Activated naive CD4-positive, alpha-beta T cell treated with anti-CD3 and anti-CD28 coated beads, Interleukin-2, amount 10 ng/mL, durations not matched to agents 7 days and 5 days (primary cell): ENCODE data around the gene MCF2L2.

Experiments used
- CTCF ChIA-PET: fragments of 350-600 bp; sonication (Branson Sonifier 250); formaldehyde crosslinking; loops from one replicate; lab custom pipeline; 2021; ENCODE audit warnings: antibody characterized with exemption; lab: Charles Lee
- DNase-seq: peaks from one replicate; pipeline ENCODE4 v3.0.0-alpha.2; 2020
- H3K27ac Mint-ChIP-seq: one replicate; pipeline ENCODE4 v1.8.0; 2021; ENCODE audit warnings: mild to moderate bottlenecking, moderate library complexity, mixed read lengths
- H3K27me3 Mint-ChIP-seq: one replicate; pipeline ENCODE4 v1.8.0; 2021; ENCODE audit warnings: mild to moderate bottlenecking, mixed read lengths
- H3K36me3 Mint-ChIP-seq: one replicate; pipeline ENCODE4 v1.8.0; 2021; ENCODE audit warnings: mixed read lengths
- H3K4me1 Mint-ChIP-seq: one replicate; pipeline ENCODE4 v1.8.0; 2021; ENCODE audit warnings: mixed read lengths
- H3K4me3 Mint-ChIP-seq: one replicate; pipeline ENCODE4 v1.8.0; 2021; ENCODE audit warnings: mild to moderate bottlenecking, moderate library complexity, mixed read lengths
- H3K9me3 Mint-ChIP-seq: one replicate; pipeline ENCODE4 v1.8.0; 2021; ENCODE audit warnings: mixed read lengths

Gene MCF2L2

DNA sequence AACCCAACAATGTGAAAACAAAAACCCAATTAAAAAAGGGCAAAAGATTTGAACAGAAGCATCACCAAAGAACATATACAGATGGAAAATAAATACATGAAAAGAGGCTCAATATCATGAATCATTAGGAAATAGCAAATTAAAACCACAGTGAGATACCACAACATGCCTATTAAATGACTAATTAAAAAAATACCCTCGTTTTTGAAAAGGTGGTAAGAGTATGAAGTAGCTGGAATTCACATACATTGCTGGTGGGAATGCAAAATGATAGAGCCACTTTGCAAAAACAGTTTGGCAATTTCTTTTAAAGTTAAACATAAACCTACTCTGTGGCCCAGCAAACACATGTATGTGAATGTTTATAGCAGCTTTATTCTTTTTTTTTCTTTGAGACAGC, 99.6 kb downstream of the MCF2L2 start:
- no peak overlapping the region for H3K27ac Mint-ChIP-seq
- H3K27me3 Mint-ChIP-seq = no peaks in the 10 kb centered on the region

DNA sequence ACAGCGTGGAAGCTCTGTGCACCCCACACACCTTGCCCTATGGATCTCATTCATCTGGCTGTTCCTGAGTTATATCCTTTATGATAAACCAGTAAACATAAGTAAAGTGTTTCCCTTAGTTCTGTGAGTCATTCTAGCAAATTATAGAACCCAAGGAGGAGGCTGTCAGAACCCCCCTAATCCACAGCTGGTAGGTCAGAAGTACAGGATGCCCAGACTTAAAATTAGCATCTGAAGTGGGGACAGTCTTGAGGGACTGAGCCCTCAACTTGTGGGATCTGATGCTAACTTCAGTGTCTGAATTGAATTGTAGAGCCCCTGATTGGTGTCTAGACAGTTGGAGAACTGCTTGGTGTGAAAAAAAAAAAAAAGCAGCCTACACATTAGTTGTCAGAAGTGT, 100.3 kb downstream of the MCF2L2 start:
- Mint-ChIP-seq H3K27ac (no peak overlapping the region), H3K27me3 (no peaks in the 10 kb centered on the region), H3K4me3 (no peak overlapping the region), H3K9me3 (no peaks in the 10 kb centered on the region), H3K4me1 (peaks cover 18% of the 10 kb centered on the region), H3K36me3 (no peaks in the 10 kb centered on the region)
- CTCF ChIA-PET = no interaction called here
- DNase-seq = no peak

More for the DNA sequence above, 99.6 kb downstream of the MCF2L2 start:
- DNase-seq = no peak
- Mint-ChIP-seq H3K4me1 (peaks cover 18% of the 10 kb centered on the region), H3K9me3 (no peaks in the 10 kb centered on the region), H3K4me3 (no peak overlapping the region), H3K36me3 (no peaks in the 10 kb centered on the region)
- CTCF ChIA-PET = no interaction called here

DNA sequence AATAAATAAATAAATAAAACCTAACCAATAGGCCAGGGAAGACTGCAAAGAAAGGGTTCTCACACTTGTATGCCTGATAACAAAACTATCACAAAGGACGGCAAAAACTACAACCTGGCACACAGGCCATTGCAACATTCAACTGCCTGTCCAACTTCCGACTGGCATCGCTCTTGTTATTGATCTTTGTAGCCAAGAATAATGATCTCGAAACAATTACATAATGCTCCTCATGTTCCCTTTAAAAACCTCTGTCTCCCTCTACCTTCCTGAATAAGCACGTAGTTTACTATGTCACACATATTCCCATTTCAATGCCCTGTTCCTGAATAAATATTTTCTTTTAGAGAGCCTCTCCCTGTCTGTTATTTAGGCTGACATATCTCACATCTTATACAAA, 101.1 kb downstream of the MCF2L2 start:
- no peaks in the 10 kb centered on the region for H3K36me3 Mint-ChIP-seq
- CTCF ChIA-PET = no interaction called here
- no peak overlapping the region for H3K4me3 Mint-ChIP-seq
- H3K27me3 Mint-ChIP-seq = no peaks in the 10 kb centered on the region
- H3K27ac Mint-ChIP-seq = no peak overlapping the region
- H3K9me3 Mint-ChIP-seq = no peaks in the 10 kb centered on the region
- H3K4me1 Mint-ChIP-seq = peaks cover 18% of the 10 kb centered on the region
- no peak for DNase-seq

DNA sequence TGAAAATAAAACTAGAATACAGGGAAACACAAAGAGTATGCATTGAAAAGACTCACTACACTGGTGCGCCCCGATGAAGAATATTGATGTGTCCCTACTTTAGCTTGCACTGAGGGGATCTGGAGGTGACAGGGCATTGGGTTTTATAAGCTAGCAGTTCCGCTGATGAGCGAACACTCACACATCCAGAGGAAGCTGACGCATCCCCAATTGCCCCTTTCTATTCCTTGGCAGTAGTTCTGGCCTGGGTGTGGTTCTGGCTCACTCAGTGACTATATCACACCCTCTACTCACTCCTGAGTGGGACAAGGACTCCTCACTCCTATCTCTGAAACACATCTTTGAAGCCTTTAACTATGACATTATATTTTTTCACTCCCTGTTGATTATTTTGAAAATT, 104.3 kb downstream of the MCF2L2 start:
- peaks cover 22% of the 10 kb centered on the region for H3K4me1 Mint-ChIP-seq
- H3K27ac Mint-ChIP-seq = no peak overlapping the region
- CTCF ChIA-PET = interaction anchor here (1.0 kb wide), 1 partner anchor 10 kb away, joined by 6 read pairs; no protein-coding TSS in a partner anchor
- H3K9me3 Mint-ChIP-seq = no peaks in the 10 kb centered on the region
- H3K4me3 Mint-ChIP-seq = no peak overlapping the region
- no peaks in the 10 kb centered on the region for H3K36me3 Mint-ChIP-seq
- no peaks in the 10 kb centered on the region for H3K27me3 Mint-ChIP-seq
- no peak for DNase-seq

DNA sequence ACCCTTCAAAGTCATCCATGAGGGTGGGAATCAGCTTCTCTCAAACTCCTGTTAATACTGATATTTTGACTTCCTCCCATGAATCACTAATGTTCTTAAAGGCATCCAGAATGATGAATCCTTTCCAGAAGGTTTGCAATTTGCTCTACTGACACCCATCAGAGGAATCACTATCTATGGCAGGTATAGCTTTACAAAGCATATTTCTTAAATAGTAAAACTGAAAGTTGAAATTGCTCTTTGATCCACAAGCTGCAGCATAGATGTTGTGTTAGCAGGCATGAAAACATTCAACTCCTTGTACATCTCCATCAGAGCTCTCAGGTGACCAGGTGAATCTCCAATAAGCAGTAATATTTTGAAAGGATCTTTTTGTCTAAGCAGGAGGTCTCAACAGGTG, 109.0 kb downstream of the MCF2L2 start:
- Mint-ChIP-seq H3K4me3 (peak overlapping the region; percentile 18), H3K9me3 (no peaks in the 10 kb centered on the region), H3K36me3 (no peaks in the 10 kb centered on the region), H3K27me3 (no peaks in the 10 kb centered on the region), H3K4me1 (peaks cover 30% of the 10 kb centered on the region), H3K27ac (peak overlapping the region; percentile 83)
- CTCF ChIA-PET = interaction anchor here (1.6 kb wide), 1 partner anchor 63 kb away, joined by 3 read pairs; no protein-coding TSS in a partner anchor
- no peak for DNase-seq

DNA sequence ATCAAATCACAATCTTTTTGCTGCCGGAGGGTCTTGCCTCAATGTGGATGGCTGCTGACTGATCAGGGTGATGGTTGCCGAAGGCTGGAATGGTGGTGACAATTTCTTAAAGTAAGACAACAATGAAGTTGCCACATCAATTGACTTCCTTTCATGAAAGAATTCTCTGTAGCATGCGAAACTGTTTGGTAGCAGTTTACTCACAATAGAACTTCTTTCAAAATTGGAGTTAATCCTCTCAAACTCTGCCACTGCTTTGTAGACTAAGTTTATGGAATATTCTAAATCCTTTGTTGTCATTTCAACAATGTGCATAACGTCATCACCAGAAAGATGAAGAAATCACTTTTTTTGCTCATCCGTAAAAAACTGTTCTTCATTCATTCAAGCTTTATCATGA, 109.5 kb downstream of the MCF2L2 start:
- Mint-ChIP-seq H3K4me1 (peaks cover 30% of the 10 kb centered on the region), H3K27me3 (no peaks in the 10 kb centered on the region), H3K4me3 (peak overlapping the region; percentile 18), H3K9me3 (no peaks in the 10 kb centered on the region), H3K27ac (peak overlapping the region; percentile 83), H3K36me3 (no peaks in the 10 kb centered on the region)
- DNase-seq = peak; percentile 25
- CTCF ChIA-PET = interaction anchor here (1.6 kb wide), 1 partner anchor 63 kb away, joined by 3 read pairs; no protein-coding TSS in a partner anchor

DNA sequence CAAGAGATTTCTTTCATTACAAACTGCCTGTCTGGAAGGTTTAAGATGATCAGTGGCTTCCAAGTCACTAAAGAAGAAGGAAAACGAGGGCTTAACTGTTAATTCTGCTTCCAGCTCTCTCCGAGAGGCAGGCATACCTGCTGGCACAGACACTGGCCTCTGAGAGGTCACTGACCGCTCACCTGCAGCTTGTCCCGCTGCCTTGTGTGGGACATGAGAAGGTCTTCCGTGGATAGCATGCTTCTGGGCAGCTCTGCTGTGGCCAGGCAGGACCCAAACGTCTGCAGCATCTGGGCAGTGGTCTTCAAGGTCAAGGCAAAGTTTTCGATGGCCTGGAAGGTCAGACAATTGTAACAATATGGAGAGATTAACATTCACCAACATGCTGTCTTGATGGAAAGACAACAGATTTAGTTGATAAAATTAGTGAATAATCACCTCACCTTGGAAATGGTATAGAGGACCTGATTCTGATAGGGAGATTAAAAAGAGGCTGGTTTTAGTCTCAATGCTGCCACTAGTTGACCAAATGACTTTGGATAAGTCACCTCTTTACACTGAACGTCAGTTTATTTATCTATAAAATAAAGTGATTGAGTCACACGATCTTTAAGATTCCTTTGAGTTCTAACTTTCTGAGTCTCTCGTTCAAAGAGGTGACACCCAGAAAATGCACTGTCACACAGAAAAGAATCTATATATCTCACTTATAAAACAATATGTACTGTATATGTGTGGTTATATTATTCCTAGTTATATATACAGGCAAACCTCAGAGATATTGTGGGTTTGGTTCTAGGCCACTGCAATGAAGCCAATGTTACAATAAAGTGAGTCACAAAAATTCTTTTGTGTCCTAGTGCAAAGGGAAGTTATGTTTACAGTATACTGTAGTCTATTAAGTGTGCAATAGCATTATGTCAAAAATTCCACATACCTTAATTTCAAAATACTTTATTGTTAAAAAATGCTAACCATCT, 110.2 kb downstream of the MCF2L2 start:
- H3K9me3 Mint-ChIP-seq = no peaks in the 10 kb centered on the region
- no peaks in the 10 kb centered on the region for H3K27me3 Mint-ChIP-seq
- no peak overlapping the region for H3K4me3 Mint-ChIP-seq
- H3K27ac Mint-ChIP-seq = peak overlapping the region; percentile 83
- H3K4me1 Mint-ChIP-seq = peaks cover 30% of the 10 kb centered on the region
- H3K36me3 Mint-ChIP-seq = no peaks in the 10 kb centered on the region
- CTCF ChIA-PET = no interaction called here
- DNase-seq = no peak

DNA sequence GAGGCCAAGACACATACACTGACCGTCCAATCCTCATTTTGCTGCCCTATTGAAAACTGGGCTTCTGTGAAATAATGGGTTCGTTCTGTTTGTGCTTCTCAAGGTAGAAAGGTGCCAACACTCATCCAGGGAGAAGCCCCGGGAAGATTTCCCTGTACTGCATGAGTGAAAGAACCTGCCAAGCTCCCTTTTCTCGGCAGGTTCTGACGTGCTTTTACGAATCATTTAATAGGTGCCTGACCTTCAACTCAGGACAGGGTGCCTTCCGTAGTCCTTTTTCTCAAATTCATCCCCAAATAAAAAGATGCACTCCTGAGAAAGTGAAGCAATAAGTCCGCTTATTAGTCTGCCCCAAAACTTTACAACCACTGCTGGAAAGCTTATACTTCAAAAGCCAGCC, 111.1 kb downstream of the MCF2L2 start:
- CTCF ChIA-PET = no interaction called here
- Mint-ChIP-seq H3K36me3 (no peaks in the 10 kb centered on the region), H3K4me3 (no peak overlapping the region), H3K9me3 (no peaks in the 10 kb centered on the region), H3K27ac (no peak overlapping the region), H3K27me3 (no peaks in the 10 kb centered on the region), H3K4me1 (peaks cover 30% of the 10 kb centered on the region)
- no peak for DNase-seq

DNA sequence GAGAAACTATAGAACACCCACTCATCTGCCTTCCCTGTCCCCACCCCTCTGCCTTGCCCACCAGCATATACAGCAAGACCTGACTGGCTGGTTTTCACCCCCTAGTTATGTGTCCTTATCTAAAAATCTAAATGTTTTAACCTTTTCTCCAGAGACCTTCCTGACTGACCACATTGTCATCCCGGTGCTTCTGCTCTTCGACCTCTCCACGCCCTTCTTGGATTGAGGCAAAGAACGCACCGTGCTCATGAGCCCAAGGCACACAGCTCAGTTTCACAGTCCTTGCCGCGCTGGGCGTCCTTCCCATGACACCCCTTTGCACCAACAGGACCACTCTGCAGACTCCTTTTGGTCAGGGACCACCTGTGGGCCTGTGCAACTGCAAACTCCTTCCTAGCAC, 112.7 kb downstream of the MCF2L2 start:
- CTCF ChIA-PET = no interaction called here
- Mint-ChIP-seq H3K36me3 (peaks cover under 1% of the 10 kb centered on the region), H3K27ac (no peak overlapping the region), H3K4me1 (peaks cover 29% of the 10 kb centered on the region), H3K4me3 (no peak overlapping the region), H3K27me3 (no peaks in the 10 kb centered on the region), H3K9me3 (no peaks in the 10 kb centered on the region)
- DNase-seq = no peak

DNA sequence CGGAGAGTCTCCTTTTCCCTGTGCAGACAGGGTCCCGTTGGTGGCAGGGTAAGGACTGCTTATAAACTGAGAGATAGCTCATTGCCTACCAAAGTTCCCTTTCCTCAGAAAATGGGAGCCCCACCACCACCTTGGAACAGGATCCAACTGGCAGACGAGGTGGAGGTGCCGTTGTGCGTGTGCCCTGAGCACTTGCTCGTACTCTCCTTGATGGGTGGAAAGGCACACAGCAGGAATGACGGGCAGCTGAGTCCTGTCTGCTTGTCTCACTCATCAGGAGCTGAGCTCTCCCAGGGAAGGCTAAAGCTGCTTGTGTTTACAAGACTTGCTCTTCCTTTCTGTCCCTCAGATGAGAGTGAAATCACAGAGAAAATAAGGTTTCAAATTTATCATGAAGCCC, 114.7 kb downstream of the MCF2L2 start:
- CTCF ChIA-PET = interaction anchor here (0.8 to 1.4 kb wide), 2 partner anchors 10 to 61 kb away, joined by 3 to 6 read pairs; partner anchors contain the start of gene B3GNT5
- no peaks in the 10 kb centered on the region for H3K9me3 Mint-ChIP-seq
- peaks cover 4% of the 10 kb centered on the region for H3K27me3 Mint-ChIP-seq
- no peak overlapping the region for H3K4me3 Mint-ChIP-seq
- no peak for DNase-seq
- no peak overlapping the region for H3K27ac Mint-ChIP-seq
- peaks cover 3% of the 10 kb centered on the region for H3K36me3 Mint-ChIP-seq
- peaks cover 12% of the 10 kb centered on the region for H3K4me1 Mint-ChIP-seq

DNA sequence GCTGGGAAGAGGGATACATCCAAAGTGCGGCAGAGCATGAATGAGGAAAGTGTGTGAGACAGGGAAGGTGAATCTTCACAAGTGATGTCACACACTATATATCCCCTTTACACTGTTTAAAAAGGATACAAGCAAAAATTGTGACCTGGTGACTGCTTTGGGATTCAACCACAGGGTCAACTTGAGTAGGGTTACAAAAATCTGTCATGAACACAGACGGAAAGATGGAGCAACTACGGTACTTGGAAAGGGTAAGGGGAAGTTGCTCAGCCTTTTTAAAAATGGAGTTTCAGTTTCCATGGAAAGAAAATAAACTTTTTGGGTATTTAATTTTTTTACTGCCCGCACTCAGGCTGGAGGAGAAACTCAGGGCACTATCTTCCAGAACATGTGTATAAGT, 115.1 kb downstream of the MCF2L2 start:
- Mint-ChIP-seq H3K4me3 (no peak overlapping the region), H3K27me3 (peaks cover 4% of the 10 kb centered on the region), H3K27ac (no peak overlapping the region), H3K4me1 (peaks cover 9% of the 10 kb centered on the region), H3K36me3 (peaks cover 3% of the 10 kb centered on the region), H3K9me3 (no peaks in the 10 kb centered on the region)
- DNase-seq = no peak
- CTCF ChIA-PET = interaction anchor here (1.4 kb wide), 1 partner anchor 60 kb away, joined by 3 read pairs; the partner anchor contains the start of gene B3GNT5

DNA sequence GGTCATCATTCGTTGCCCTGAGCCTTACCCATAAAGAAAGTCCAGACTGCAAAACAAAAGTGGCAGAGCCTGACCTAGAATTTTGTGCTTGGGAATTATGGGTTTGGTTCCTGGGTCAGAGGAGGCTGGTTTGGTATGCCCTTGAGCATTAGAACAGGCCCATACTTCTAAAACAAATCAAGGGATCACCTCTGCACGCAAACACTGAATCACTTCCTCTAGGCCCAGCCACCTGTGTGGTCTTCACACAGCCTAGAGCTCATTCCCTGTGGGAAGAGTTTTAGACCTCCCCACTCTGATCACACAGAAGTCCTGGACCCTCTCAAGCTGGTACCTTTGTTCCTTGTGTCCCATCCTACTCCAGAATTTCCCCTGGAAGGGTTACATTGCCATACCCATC, 116.0 kb downstream of the MCF2L2 start:
- Mint-ChIP-seq H3K9me3 (no peaks in the 10 kb centered on the region), H3K27ac (no peak overlapping the region), H3K4me3 (no peak overlapping the region), H3K36me3 (peaks cover 3% of the 10 kb centered on the region), H3K4me1 (peaks cover 4% of the 10 kb centered on the region), H3K27me3 (peaks cover 4% of the 10 kb centered on the region)
- no peak for DNase-seq
- CTCF ChIA-PET = no interaction called here

DNA sequence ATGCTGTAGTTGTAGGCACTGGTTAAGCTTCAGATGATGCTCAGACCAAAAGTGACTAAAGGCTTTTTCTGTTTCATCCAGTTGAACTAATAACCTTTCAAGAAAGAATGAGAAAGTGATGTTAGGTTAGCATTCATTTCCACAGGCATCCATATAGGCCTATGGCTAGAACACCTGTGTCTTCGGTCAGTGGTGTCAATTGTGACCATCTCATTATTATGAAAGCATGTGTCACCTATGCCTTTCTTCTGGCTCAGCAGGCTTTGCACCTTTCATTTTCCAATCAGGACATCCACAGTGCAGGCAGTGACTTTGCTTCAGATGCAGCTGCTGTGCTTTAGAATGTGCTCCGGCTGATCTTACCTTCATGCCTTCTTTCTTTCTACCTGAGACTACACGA, 117.5 kb downstream of the MCF2L2 start:
- H3K9me3 Mint-ChIP-seq = no peaks in the 10 kb centered on the region
- CTCF ChIA-PET = interaction anchor here (1.5 kb wide), 1 partner anchor 11 kb away, joined by 3 read pairs; no protein-coding TSS in a partner anchor
- peaks cover 9% of the 10 kb centered on the region for H3K27me3 Mint-ChIP-seq

DNA sequence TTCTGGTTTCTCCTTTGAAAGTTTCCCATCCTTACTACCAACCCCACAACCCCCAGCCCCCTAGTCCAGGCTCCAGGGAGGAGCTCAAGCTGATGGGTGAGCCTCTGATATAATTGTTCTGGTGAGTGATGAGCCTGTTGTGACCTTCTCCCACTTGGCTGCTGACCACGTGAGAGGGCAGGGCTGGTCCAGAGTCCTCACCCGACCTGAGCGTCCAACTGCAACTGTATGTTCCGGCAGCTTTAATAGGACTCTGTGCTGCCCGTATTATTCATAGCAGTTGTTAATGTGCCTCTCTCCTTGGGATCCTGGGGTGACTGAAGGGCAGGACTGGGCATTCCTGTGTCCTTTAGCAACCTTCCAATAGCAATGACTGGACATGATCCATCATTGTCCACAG, 119.1 kb downstream of the MCF2L2 start:
- DNase-seq = no peak
- peaks cover 3% of the 10 kb centered on the region for H3K36me3 Mint-ChIP-seq
- no peak overlapping the region for H3K4me3 Mint-ChIP-seq
- CTCF ChIA-PET = interaction anchor here (1.2 kb wide), 1 partner anchor 187 kb away, joined by 3 read pairs; no protein-coding TSS in a partner anchor
- no peaks in the 10 kb centered on the region for H3K9me3 Mint-ChIP-seq
- peaks cover 16% of the 10 kb centered on the region for H3K4me1 Mint-ChIP-seq
- H3K27ac Mint-ChIP-seq = no peak overlapping the region
- H3K27me3 Mint-ChIP-seq = peaks cover 9% of the 10 kb centered on the region

More for the DNA sequence above, 117.5 kb downstream of the MCF2L2 start:
- Mint-ChIP-seq H3K4me3 (no peak overlapping the region), H3K27ac (no peak overlapping the region), H3K36me3 (peaks cover 3% of the 10 kb centered on the region), H3K4me1 (peaks cover 16% of the 10 kb centered on the region)
- DNase-seq = no peak
